Measurements from ENCODE around the gene C22orf15.
"Not testable (repeated sequence)": the region's sequence is repeated elsewhere in the genome, so short reads cannot be mapped to it uniquely, and the experiment has no call there.

GRCh38 chr22:23728108-23728507, 34.7 kb upstream of the C22orf15 start:
- not testable (repeated sequence) for TF ChIP-seq CTCF (conservative IDR thresholded peaks at IDR 0.05; ENCODE audit: low read depth, low read length); EZH2 (IDR thresholded peaks at IDR 0.05; ENCODE audit: borderline replicate concordance, low read depth, low read length, poor library complexity, severe bottlenecking)
